Activated T-cell treated with anti-CD3 and anti-CD28 coated beads, Interleukin-2, amount 50 U/mL, for 1 hour (primary cell): ENCODE measurements around the gene GALNT2.

Experiments used
- DNase-seq: peaks from one replicate; pipeline ENCODE4 v3.0.0-alpha.2; 2020

Gene GALNT2

DNA sequence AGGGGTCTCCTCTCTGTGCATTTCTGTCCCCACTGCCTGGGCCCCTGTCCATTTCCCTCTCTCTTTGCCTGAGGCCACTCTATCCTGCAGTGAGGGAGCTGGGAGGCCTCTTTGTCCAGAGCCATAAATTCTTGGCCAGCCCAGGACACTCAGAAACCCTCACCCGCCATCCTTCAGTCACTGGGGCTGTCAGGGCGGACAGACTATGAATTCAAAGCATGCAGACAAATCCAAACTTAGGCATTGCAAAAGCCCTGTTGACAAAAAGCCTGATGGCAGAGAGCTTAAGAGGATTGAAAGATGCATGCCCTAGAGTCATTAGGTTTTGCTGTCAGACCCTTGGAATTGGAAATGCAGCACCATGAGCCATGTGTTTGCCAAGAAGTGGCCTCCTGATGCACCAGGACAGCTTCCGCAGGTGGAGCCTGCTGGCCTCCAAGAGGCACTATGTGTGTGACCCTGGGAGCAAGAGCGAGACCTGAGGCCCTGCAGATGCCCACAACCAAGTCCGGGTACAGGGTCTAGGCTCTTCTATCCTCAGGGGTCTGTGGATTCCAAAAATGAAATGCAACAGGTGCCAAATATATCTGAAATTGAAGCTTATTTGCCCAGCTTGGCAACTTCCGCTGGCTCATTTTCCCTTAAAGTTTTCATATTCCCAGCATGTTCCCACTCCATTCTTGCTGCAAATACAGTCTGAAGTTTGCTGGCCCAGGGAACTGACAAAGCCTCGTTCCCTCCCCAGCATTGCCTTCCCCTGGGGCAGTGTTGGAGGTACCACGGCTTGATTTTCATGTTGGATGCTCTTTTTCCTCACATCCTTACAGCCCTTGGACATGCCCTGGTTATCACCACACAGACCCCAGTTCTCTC, 181.2 kb downstream of the GALNT2 start:
- DNase-seq = no peak

DNA sequence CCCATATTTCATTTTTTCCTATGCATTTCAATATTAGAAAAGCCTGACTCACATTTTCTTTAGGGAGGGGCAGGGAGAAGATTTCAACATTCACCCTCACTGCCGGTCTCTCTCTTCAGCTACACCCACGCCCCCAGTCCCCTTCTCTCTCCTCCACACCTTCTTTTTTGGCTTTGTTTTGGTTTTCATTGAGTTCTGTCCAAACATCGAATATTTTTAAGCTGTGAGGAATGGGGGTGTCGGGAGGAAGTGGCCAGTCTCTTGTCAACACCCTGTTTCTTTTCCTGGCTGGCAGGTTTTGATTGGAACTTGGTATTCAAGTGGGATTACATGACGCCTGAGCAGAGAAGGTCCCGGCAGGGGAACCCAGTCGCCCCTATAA, 181.8 kb downstream of the GALNT2 start:
- DNase-seq = no peak

DNA sequence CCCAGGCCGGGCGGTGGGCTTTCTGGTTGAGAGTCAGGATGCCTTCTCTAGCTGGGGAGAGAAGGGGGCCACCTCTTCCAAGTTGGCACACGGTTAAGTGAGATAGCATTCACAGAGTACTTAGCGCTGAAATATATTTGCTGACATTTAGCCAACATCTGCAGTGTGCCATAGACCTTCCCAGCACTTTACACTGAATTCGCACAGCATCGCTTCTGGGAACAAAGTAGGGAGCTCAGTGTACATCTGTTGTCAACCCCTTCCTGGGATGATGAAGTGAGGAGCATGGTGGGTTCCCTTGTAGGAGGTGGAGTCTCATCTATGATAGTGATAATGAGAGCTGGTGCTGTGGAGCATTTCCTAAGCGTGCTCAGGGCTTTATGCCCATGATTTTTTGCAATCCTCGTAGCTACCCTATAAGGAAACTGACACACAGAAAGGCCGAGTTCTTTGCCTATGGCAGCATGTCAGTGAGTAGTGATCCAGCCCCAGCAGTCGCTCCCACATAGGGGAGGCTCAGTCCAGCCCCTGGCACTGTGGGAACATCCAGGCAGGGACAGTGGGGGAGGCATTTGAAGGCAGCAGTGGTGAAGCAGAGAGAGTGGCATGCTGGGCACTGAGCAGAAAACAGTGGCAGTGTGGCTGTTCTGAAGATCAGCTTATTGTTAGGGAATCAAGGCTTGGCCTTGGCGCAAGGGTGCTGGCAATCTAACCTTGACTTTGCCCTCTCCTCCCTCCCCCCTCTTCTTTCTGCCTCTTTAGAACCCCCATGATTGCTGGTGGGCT, 182.8 kb downstream of the GALNT2 start:
- DNase-seq = no peak

DNA sequence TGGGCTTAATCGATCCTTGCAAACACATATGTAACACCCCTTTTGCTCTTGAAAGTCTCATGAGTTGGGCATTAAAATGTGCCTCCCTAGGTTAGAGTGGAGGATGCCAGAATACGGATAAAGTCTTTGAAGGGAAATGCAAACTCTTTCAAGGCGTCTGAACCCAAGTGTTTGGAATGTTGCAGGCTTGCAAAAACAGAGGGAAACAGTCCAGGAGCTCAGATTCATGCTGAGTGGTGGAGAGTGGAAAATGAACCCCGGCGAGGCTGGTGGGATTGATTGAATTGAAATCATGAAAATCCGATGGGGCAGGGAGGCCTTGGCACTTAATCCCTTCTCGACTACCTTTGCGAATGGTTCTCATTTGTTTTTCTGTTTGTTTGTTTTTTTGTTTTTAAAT, 183.6 kb downstream of the GALNT2 start:
- DNase-seq = no peak

DNA sequence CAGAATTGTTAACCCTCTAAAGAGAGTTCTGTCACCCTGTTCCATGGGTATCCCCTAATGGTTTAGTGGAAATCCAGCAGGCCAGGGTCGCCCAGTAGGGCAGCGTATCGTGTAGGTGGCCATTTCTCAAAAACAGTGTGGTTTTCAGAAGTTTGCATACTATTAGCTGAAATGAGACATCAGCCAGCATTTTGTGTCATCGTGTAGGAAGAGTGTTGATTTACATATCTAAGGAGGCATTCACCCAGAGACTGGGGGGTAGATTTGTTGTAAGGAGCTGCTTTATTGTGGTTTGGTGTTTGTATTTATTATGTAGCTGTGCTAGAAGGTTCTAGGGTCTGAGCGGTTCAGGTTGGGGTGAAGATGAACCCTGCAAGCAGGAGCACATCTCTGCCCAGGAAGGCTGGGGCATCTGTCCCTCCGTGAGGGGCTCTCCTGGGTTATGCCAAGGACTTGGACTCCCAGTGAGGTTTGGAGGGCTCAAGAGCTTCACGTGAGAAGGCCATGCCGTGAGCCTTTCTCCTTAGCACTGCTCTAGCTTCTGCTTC, 184.7 kb downstream of the GALNT2 start:
- no peak for DNase-seq

DNA sequence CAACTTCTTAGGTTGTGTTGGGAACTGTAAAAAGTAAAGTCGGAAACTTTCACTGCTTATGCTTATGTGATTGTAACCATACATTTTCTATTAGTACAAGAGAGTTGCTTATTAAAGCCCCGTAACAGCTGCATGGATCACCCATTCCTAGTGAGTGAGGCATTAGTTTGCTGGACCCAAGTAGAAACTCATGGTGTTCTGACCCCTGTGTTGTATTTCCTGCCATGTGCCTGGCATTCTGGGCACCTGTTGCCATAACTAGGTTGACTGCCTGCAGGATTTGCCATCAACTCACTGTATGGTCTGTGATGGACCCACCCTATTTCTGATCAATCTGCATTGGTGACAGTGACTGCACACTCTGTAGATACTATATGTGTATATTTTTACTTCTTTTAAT, 186.1 kb downstream of the GALNT2 start:
- DNase-seq = no peak

DNA sequence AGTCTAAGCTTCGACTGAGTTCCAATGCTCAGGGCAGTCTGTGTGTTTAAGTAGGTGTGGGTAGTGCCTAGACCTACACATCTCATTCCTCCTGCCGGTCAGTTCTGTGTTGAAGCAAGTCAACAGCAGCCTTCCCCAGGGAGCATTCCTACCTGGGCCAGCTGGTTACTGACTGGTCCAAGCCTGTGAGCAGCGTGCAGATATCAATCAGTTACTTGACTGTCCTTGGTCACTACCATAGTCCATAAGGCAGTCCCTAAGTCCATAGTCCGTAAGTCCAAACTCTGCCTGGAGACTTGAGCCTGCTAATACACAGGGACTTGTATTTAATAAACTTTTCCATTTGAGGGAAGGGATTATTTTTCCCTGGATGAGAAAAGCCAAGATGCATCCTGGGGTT, 187.2 kb downstream of the GALNT2 start:
- DNase-seq = no peak

DNA sequence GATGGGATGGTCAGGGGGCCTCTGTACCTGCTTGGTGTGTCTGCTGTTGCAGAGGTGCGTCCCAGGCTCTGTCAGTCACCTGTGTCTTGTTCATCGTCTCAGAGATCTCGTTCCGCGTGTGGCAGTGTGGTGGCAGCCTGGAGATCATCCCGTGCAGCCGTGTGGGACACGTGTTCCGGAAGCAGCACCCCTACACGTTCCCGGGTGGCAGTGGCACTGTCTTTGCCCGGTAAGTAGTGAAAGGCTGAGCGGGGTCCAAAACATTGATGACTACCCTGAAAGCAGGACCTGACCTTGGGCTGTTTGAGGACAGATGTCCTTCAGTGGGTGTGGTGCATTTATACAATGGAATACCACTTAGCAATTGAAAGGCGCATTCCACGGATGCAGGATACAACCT, 188.1 kb downstream of the GALNT2 start:
- no peak for DNase-seq

DNA sequence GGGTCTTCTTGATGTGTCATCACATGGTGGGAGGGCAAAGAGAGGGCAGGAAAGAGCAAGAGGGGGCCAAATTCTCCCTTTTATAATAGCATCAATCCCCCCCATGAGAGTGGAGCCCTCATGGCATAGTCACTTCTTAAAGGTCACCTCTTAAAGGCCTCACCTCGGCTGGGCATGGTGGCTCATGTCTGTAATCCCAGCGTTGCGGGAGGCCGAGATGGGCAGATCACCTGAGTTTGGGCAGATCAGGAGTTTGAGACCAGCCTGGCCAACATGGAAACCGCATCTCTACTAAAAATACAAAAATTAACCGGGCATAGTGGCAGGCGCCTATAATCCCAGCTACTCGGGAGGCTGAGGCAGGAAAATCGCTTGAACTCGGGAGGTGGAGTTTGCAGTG, 189.0 kb downstream of the GALNT2 start:
- DNase-seq = no peak

DNA sequence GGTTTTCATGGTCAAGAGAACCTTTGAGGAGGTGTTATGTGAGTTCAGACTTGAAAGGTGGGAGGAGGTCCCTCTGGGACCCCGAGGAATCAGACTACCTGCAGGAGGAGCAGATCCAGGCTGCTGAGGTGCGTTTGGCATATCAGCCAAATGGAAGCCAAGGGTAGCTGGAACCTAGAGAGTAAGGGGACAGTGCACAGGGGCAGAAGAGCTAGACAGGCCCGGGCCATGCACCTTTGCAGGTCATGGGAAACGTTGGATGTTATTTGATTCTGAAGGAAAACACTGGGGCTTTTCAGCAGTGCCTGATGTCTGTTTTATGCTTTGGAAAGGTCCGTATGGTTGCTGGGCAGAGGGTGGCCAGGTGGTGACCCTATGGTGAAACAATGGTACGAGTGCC, 189.9 kb downstream of the GALNT2 start:
- DNase-seq = no peak

DNA sequence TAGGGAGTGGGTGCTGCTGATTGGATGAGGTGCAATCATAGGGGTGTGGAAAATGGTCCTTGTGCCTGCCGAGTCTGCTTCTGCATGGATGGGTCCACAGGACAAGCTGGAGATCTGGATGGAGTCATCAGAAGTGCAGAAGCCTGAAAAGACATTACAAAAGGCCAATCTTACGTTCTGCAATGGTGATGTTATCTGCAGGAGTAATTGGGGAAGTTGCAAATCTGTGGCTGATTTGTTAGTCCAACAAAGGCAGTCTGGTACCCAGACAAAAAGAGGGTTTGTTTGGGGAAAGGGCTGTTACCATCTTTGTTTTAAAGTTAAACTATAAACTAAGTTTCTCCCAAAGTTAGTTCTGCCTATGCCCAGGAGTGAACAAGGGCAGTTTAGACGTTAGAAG, 192.6 kb downstream of the GALNT2 start:
- no peak for DNase-seq

DNA sequence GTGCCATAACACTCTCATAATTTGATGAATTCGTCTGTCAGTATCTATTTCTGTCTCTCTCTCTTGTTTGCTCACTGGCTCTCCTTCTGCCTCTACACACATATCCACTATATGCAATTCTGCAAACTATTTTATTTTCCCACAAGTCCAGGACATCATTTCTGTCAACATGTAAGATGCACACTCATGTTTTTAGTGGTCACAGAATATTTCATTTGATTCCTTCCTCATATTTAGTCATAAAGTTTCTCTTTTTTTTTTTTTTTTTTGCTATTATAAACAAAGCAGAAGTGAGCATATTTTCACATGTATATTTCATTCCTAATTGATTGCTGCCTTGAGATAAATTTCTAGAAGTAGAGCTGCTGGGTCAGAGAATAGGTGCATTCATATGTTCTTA, 193.8 kb downstream of the GALNT2 start:
- DNase-seq = no peak

DNA sequence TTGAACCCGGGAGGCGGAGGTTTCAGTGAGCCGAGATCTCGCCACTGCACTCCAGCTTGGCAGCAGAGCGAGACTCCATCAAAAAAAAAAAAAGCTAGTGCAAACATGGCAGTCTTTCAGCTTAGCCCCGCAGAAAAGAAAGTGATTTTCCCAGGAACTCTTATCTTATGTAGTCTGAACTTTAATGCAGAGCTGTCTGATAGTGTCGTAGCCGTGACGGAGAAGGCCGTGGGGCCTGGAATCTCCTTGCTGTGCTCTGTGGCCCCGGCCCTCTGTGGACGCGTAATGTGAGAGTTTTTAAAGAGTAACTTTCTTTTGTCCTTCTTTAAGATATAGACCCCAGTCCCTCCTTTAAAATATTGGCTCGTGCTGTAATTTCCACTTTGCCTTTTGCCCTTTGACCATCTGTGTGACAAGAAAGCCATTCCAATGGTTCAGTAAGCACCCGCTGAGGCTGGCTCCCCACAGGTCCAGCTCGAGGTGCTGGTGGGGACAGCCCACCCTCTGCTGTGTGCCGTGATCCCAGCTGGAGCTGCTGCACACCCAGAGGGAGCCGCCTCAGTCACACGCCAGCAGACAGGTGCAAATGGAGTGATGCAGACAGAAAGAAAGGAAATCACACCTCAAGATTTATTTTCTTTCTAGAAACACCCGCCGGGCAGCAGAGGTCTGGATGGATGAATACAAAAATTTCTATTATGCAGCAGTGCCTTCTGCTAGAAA, 195.1 kb downstream of the GALNT2 start:
- DNase-seq = no peak

DNA sequence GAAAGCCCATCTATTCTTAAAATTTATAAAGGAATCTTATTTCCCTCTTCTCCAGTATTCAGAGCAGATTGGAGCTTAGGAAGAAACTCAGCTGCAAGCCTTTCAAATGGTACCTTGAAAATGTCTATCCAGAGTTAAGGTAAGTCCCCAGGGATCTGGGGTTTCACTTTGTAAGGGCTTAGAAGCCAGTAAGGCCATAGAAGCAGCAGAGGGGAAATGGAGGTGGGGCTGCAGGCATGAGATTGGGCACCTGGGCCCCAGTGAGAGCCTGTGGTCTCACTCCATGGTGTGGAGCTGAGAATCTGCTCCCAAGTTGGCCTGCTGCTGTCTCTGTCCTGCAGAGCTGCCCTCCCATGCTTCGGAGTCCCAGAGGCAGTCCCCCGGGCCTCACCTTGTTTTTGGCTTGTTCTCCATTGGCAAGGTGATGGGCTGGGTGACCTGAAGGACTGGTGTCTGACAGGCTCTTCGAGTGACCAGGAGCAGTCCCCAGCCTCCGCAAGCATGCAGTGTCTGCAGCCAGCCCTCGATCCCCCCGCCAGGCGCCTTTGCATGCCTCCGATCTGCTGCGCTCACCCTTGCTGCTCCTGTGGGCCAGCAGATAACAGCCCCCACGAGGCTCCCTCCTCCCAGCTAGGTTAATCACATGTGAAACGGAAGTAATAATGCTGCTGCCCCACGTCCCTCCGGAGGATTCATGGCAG, 196.0 kb downstream of the GALNT2 start:
- DNase-seq = no peak

DNA sequence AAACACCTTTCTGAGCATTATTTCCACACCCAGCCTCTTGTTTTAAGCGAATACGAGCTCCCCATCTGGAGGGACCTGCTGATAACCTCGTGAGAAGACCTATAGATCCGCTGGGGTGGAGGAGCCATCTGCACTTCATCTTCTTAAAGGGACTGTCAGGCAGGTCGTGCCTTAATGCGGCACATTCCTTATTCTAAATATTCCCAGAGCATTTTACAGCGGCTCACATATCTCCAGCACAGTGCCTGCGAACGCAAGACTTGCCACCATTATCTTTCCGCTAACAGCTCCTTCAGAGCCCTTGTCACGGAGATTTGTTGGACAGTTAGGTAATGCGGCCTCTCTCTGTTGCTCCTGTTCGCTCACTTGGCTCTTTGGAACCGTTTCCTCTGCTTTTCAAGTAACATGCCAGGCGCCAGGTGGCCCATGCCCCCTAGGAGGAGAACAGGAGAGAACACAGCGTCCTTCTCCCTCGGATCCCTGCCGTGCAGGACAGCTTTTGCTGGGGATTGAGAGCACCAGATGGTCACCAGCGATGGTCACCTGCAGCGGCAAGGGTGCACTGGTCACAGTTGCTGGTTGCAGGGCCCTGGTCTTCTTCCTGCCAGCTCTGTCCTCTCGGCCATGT, 196.6 kb downstream of the GALNT2 start:
- no peak for DNase-seq

DNA sequence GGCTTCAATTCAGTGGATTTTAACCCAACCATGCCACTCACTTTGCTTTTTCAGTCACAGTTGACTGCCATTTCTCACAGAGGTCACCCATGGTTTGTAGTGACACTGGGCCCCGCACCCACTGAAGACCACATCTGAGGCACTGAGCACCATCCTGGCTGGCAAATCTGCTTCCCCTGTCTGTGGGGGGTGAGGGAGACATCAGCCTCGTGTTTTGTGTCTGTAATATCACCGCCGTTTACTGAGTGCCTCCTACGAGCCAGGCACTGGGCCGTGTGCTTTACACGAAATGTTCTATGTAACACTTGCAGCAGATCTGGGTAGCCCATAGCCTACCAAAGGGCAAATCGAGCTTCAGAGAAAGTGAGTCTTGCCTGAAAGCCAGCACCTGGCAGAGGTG, 197.3 kb downstream of the GALNT2 start:
- DNase-seq = no peak

DNA sequence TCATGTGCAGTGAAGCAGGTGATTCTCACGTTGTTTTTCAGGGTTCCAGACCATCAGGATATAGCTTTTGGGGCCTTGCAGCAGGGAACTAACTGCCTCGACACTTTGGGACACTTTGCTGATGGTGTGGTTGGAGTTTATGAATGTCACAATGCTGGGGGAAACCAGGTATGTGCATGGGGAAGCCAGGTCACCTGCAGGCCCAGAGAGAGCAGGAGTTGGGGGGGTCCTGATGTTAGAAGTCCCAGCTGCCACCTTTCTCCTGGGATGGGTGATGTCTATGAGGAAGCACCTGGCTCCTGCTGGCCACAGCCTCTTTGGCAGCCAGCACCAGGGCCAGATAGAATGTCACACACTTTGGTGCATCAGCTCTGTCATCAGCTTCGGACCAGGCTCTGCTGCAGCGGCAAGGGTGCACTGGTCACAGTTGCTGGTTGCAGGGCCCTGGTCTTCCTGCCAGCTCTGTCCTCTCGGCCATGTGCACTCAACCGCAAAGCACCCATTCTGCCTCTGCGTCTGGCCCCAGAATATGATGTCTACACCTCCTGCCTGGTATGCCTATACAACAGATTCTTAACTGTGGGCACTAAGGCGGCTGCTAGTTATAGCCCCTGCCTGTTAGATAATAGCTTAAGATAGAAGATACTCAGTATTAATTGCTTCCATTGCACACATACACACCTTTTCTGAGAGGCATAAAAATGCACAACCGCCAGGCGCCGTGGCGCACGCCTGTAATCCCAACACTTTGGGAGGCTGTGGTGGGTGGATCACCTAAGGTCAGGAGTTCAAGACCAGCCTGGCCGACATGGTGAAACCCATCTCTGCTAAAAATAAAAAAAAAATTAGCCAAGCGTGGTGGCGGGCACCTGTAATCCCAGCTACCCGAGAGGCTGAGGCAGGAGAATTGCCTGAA, 198.4 kb downstream of the GALNT2 start:
- DNase-seq = no peak

DNA sequence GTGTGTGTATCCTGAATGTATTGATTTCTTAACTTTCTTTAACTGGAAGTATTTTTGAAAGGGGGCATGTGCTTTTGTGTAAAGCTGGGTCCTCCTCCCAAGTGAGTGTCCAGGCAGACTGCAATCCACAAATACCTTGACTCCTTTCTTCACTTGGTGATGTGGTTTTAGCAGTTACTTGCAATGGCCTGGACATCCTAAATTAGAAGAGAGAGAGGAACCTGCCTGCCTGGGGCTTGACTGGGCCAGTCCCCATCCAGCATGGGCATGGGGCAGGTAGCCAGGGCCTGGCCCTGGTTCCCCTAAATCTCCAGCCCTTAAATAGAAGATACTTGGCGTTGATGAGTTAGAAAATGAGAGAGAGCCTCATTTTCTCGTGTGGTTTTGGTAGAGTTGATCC, 199.4 kb downstream of the GALNT2 start:
- no peak for DNase-seq

DNA sequence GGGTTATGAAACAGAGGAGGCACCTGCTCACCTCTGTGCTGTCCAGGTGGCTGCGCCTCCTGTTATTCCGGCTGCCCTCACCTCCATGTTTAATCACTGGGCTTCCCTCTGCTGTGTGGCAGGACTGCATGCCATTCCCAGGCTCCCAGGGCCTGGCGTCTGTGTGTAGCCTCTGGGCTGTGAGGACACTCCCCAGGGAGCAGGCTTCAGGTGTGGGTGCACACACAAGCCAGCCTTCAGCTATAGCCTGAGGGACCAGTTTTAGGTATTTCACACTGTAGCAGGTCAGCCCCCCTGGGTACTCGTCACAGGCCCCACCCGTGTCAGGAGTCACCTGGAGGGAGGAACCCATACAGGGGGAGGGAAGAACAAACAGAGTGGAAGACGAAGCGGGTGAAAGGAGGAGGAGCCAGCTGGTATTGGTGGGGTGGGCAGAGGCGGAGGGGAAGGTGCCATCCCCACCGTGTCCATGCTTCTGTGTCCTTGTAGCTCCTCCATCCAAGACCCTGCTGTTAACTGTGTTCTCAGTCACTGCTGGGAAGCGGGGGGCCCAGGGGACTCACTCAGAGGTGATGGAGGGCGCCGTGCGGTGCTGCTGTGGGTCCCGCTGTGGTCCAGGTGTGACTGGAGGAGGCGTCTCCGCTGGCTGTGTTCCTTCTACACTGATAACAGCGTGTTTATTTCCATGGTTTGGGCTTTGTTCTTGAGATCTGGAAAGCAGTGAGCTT, 200.5 kb downstream of the GALNT2 start:
- no peak for DNase-seq

DNA sequence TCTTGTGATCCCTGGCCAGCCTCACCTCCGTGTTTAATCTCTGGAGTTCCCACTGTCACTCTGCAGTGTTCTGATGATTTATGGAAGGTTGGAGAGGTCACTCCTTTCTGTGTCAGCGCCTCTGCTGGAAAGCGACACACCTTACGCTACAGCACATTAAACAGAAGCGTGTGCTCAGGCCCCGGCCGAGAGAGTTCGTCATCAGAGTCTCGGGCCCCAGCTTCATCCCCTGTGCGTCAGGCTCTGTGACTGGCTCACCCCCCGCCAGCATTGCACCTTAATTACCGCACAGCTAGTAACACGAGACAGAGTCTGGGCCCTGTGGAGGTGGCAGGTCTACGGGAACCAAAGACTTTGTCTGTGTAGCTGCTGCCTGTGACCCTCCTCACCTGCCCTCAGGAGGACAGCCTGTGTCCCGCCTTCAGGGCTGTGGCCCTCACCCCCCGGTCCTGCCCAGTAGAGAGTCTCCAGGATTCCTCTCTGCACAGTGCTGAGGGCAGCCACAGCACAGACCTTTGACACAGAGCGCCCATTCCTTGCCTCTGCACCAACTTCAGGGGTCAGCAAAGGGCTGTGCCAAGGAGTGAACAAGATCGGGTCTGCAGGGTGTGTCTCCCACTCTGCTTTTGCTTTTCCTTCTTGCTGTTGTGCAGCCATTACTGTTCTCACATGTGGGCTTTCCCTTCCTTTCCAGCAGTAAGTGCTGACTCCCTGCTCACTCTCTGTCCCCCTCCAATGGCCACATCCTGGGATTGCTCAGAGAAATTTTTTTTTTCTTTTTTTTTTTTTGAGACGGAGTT, 201.5 kb downstream of the GALNT2 start:
- DNase-seq = no peak
